Epithelial cell of esophagus (primary cell): Measurements from ENCODE around the gene SLC23A2.

Experiments
- DNase-seq: peaks from one replicate; pipeline ENCODE4 v3.0.0; 2010; ENCODE audit warnings: low read depth
- H3K4me3 ChIP-seq: 2 replicates; pipeline ENCODE4 v1.5.1; 2011; ENCODE audit warnings: mild to moderate bottlenecking, low read length, control low read depth
- CTCF ChIP-seq: IDR thresholded peaks from 2 replicates; pipeline ENCODE4 v1.5.1; 2011; ENCODE audit warnings: low read depth, mild to moderate bottlenecking, low read length, control low read depth, inconsistent platforms; ENCODE audit not compliant: insufficient read depth; ENCODE audit errors: missing control alignments

The SLC23A2 gene

GRCh38 chr20:4805663-4806449, 195.5 kb downstream of the SLC23A2 start:
- no peak overlapping the region for H3K4me3 ChIP-seq
- TF ChIP-seq CTCF: no peak
- DNase-seq: no peak

GRCh38 chr20:4802527-4802926, 198.8 kb downstream of the SLC23A2 start:
- TF ChIP-seq CTCF: no peak
- H3K4me3 ChIP-seq: no peak overlapping the region
- no peak for DNase-seq
